IPS-NIHi7 (cell line): ENCODE results near the gene EPS8L2.

Experiments
- DNase-seq: peaks from one replicate; pipeline ENCODE4 v3.0.0; 2012; ENCODE audit warnings: mixed read lengths; ENCODE audit errors: extremely low spot score

Gene EPS8L2

DNA sequence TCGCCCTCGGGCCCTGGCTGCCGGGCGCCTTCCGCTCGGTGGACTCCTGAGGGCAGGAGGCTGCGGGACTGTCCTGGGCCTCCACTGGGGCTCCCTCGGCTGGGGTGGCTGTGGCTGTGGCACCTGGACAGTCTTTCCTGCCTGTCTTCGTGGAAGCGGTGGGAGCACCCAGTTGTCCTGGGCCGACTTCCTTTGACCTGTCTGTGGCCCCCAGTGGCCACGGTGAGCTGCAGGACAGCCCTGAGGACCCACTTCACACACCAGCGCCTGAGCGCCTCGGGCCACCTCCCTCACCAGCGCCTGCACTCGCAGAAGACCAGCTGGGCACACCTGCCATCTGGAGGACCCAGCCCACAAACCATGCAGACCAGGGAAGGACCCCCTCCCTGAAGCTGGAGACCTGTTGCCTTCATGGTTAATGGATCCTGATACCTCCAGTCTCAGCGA lies 1.8 kb upstream of the EPS8L2 start:
- DNase-seq = no peak

DNA sequence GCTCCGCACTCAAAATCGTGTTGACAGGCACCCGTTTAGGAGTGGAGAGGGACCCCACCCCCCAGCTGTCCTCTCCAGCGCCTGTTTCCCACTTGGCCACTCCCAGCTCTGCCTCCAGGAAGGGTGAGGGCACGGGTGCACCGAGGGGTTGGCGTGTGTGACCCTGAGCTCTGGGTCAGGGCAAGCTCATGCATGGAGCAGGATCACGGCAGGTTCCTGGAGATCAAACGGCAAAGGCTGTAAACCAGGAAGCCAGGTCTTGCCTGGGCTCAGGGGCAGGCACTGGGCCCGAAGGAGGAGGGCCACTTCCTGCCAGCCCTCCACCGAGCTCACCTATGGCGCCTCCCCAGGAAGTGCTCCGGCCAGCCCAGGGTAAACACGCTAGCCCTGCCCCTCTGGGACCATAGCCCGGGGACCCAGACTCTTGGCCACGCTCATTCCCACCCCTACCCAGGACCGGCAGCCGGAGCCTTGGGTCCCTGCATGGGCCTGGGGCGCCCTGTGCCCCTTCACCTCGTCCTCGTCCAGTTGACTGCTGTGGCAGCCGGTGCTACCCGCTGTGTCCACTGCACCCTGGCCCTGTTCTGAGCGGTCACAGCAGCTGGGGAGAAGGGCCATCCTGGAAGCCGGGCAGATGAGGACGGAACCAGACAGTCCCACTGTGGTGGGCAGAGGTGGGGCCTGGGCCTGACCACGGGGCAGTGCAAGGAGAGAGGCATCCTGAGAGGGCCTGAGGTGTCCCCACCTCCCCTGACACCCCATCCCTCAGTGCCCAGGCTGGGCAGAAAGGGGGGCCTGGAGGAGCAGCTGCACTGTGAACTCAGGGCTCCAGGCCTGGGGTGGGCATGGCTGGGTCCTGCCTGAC lies 1.0 kb upstream of the EPS8L2 start:
- DNase-seq = no peak

DNA sequence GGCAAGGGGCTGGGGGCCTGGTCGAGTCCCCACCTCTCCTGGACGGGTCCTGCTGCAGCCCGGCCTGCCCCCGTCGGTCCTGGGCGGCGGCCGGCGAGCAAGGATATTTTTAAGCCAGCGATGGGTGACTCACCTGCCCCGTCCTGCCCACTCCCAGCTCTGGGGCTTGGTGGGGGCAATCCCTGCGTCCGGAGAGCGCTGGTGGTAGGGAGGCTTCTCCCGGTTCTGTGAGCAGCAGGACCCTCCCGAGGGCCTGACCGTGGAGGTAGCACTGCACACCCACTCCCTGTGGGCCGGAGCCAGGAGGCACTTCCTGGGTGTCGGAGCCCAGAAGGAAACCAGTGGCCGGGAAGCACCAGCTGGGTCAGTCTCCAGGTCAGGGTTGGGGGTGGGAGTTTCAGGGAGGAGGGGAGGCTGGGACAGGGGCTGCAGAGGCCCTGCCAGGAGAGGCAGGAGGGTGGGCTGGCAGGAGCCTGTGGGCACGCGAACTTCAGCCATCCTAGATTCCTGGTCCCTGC lies 467 bp downstream of the EPS8L2 start:
- DNase-seq = no peak

DNA sequence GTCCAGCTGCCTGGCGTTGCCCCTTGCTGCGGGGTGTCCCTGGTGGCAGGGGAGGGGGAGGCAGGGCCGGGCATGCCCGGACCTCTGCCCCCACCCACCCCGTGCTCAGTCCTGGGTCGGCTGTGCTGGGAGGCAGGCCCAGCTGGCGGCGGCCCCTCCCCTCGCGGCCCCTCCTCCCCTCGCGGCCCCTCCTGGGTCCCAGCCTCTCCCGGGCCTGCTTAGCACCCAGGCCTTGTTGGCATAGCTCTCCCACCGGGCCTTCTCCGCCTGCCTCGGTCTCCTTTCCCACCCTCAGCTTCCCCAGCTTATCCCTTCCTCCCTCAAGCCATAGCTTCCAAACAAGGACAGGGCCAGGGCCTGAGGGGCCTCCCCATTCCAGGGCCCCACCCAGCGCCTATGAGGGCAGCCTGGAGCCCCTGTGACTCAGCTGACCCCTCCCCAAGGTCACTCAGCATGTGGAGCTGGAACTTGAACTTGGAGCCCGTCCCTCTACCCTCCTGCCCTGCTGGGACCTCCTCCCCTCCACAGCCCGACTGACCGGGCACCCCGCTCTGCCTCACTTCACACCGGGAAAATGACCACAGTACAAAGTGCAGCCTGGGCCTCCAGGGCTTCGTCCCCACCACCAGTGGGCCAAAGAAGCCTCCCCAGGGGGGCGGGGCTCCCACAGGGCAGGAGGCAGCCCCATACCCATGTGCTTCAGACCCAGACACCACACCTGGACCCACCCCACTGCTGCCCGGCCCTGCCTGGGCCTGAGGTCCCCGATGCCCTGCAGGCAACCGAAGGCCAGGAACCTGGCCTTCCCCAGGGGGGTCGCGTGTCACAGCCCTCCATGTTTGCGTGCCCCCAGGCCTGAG lies 1.2 kb downstream of the EPS8L2 start:
- no peak for DNase-seq

DNA sequence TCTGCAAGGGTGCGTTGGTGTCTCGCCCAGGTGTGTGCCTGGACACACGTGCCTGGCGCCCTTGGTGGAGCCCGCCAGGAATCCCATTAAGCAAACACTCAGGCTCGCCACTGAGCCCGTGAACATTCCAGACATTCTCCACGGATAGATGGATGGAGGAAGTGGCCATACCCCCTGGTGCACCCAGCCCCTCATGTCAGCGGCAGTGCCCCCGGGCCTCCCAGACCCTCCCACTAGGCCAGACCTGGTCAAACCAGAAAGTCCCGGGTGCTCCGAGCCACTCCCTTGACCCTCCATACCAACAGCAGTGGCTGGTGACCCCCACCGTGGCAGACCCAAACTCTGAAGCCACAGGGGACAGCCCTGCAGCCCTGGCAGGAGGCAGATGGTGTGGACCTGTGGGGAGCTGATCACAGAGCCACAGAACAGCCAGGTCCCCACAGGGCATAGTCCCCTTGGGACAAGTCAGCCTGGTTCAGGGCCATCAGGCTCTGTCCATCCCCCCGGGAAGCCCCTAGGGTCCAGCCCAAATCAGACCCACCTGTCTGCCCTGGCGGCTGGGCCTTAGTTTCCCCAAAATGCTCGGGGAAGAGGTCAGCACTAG lies 1.9 kb downstream of the EPS8L2 start:
- no peak for DNase-seq

DNA sequence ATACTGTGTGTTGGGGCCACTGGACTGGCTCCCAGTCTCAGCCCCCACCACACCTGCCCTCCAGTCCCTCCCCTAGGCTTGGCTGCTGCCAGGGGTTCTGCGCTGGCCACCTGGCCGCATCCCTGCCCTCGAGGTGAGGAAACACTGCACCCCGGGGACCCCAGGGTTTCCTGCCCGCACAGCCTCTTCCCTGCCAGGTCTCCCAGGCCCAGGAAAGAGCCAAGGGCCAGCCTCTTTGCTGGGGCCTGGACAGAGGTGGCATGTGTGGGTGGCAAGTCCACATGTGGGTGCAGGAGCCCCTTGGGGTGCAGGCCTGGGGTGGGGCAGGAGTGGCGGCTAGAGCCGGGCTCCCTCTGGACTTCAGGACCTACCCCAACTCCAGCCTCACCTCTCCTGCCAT lies 2.5 kb downstream of the EPS8L2 start:
- no peak for DNase-seq

DNA sequence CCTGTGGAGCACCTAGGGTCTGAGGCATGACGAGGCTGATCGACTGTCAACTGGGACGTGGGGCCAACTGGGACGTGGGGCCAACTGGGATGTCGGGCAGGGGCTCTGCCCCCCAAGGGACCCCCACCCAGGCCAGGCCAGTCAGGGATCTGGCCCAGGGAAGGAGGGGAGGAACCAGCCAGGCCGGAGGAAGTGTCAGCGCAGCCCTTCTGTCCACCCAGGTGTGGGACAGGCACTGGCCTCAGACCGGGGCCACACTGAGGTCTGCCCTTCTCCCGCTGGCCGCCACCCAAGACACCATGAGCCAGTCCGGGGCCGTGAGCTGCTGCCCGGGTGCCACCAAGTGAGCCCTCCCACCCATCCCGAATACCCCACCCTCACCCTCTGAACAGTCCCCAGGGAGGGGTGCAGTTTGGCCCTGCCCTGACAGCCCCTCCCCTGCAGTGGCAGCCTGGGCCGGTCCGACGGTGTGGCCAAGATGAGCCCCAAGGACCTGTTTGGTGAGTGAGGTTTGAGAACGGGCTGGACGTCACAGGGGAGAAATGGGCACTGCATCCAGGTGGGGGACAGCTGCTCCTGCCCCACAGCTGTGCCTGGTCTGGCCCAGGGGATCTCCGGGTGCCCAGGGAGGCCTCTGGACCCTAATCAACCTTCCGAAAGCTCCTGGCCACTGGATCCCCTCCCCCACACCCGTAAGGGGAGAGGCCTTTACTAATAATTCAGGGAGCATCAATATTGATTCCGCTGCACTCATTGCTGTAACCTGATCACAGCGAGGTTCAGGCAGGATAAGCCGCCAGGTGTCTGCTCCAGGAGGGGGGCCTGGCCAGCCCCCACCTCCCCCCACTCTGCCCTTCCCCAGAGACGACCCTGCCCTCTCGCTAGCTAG lies 3.3 kb downstream of the EPS8L2 start:
- no peak for DNase-seq

DNA sequence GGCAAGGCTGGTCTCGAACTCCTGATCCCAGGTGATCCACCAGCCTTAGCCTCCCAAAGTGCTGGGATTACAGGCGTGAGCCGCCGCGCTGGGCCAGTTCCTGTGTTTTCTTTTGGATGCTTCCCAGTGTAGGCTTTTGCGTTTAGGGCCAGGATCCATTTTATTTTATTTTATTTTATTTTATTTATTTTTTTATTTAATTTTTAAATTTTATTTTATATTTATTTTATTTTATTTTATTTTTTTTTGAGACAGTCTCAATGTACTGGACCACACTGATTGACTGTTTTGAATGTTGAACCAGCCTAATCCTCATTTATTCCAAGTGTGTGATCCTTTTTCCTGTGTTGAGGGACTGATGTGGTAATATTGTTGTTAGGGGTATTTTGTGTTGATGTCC lies 8.4 kb downstream of the EPS8L2 start:
- no peak for DNase-seq

DNA sequence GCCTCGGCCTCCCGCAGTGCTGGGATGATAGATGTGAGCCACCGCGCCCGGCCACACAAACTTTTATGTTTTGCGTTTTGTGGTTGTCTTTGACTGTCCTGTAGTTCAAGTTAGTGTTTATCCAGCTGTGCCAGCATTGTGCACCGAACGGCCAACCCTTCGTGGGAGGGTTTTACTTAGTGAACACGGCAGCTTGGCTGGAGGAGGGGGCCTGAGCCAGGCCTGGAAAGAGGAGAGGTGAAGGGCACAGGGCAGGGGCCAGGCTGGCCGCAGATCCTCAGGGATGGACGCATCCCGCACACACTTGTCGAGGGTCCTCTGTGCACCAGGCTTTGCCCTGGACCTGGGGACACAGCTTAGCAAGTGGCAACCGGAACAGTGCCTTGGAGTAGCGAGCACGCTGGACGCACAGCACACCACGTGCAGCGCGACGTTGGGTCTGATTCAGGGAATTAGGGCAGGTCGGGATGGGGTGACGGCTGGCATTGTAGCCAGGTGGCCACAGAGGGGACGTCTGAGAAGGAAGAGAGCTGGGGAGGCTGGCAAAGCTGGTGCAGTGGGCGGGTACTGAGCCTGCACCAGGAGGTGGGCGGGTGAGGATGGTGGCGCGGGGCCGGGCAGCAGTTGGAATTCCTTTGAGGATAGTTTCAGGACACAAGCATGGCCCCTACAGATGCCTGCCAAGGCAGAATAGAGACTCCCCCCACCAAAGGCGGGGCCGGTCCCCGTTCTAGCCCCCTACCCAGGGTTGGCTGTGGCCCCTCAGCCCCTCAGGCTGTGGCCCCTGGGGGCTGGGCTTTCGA lies 13.4 kb downstream of the EPS8L2 start:
- DNase-seq = no peak

DNA sequence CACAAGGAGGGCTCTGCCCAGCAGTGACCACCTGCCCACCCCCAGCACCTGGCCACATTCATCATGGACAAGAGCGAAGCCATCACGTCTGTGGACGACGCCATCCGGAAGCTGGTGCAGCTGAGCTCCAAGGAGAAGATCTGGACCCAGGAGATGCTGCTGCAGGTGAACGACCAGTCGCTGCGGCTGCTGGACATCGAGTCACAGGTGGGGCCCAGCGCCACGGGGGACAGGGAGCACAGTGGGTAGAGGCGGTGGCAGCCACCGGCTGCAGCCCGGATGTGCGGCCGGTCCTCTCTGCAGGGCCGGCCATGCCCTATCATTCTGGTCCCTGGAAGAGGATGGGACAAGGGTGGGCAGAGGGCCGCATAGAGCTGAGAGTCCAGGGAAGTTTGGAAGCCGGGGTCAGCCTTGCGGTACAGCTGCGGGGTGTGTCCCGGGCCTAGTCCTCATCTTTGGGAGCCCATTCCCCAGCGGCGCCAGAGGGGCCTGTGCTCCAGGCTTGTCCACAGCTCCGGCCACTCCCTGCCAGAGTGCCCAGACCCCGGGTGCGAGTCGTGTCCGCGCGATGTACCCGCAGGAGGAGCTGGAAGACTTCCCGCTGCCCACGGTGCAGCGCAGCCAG lies 14.1 kb downstream of the EPS8L2 start:
- DNase-seq = no peak

DNA sequence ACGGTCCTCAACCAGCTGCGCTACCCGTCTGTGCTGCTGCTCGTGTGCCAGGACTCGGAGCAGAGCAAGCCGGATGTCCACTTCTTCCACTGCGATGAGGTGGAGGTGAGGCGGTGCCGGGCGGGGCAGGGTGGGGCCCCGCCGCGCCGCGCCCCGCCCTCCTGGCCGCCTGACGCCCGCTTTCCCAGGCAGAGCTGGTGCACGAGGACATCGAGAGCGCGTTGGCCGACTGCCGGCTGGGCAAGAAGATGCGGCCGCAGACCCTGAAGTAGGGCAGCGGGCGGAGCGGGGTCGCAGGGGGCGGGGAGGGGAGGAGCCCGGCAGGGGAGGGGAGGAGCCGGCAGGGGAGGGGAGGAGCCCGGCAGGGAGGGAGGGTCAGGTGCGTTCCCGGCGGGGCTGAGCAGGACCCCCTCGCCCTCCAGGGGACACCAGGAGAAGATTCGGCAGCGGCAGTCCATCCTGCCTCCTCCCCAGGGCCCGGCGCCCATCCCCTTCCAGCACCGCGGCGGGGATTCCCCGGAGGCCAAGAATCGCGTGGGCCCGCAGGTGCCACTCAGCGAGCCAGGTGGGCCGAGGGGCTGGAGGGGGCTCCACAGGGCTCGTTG lies 14.7 kb downstream of the EPS8L2 start:
- DNase-seq = peak; percentile 95

DNA sequence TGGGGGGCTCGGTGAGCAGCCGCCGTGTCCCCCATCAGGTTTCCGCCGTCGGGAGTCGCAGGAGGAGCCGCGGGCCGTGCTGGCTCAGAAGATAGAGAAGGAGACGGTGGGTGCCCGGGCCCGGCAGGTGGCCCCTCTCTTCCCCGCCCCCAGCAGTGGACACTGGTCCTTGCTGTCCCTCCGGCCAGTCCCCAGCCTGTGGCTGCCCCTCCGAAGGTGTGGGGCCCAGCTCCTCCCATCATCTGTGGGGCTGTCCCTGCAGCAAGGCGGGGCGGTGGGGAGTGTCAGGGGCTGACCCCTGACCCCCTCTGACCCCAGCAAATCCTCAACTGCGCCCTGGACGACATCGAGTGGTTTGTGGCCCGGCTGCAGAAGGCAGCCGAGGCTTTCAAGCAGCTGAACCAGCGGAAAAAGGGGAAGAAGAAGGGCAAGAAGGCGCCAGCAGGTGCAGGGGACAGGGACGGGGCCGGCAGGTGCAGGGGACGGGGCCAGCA lies 15.3 kb downstream of the EPS8L2 start:
- no peak for DNase-seq

DNA sequence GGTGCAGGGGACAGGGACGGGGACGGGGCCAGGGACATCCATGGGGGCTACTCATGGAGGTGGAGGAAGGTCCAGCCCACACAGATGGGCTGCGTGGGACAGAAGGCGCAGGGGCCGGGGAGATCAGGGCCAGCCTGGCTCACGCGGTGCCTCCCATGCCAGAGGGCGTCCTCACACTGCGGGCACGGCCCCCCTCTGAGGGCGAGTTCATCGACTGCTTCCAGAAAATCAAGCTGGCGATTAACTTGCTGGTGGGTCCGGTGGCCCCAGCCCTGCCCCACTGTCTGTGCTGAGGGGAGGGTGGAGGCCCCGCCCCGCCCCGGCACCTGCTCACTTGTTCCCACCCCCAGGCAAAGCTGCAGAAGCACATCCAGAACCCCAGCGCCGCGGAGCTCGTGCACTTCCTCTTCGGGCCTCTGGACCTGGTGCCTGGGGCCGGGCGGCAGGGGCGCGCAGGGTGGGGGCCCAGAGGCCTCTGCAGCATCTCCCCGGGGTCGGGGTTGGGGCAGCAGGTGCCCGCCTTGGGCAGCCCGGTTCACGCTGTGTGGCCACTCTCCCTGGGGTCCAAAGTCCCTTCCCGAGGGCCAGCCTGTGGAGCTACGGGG lies 15.8 kb downstream of the EPS8L2 start:
- no peak for DNase-seq

DNA sequence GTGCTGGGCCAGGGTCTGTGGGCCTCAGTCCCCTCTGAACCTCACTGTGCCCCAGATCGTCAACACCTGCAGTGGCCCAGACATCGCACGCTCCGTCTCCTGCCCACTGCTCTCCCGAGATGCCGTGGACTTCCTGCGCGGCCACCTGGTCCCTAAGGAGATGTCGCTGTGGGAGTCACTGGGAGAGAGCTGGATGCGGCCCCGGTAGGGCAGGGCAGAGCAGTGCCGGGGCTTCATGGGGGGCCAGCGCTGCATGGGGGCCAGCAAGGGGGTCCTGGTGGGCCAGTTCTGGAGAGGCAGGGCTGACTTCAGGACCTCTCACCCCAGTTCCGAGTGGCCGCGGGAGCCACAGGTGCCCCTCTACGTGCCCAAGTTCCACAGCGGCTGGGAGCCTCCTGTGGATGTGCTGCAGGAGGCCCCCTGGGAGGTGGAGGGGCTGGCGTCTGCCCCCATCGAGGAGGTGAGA lies 16.3 kb downstream of the EPS8L2 start:
- DNase-seq = no peak

DNA sequence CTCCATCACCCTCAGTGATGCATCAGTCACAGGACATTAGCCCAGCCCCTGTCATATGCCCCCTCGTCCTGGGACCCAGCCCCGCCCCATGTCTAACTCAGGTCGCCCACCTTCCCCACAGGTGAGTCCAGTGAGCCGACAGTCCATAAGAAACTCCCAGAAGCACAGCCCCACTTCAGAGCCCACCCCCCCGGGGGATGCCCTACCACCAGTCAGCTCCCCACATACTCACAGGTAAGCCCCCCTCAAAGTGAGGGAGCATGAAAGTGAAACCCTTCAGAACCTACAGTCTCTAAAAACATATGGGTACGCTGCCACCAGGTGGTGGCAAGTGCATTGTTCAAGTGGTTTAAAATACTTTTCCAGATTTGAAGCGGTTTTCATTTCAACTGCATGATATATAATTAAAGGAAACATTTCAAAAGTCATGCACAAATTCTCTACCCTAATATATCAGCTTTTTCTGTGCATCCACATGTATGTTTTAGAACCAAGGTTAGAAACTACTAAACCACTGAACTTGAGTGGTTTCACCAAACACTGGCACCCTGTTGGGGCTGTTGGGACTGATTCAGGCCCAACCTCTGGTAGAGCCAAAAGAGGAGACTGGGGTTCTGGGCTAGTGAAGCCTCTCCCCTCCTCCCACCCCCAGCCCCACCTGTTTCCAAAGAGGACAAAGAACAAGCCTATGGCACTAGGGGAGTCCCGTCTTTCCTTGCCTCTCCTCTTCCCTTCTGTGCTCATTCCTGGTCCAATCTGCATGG lies 17.3 kb downstream of the EPS8L2 start:
- DNase-seq = peak; percentile 18

DNA sequence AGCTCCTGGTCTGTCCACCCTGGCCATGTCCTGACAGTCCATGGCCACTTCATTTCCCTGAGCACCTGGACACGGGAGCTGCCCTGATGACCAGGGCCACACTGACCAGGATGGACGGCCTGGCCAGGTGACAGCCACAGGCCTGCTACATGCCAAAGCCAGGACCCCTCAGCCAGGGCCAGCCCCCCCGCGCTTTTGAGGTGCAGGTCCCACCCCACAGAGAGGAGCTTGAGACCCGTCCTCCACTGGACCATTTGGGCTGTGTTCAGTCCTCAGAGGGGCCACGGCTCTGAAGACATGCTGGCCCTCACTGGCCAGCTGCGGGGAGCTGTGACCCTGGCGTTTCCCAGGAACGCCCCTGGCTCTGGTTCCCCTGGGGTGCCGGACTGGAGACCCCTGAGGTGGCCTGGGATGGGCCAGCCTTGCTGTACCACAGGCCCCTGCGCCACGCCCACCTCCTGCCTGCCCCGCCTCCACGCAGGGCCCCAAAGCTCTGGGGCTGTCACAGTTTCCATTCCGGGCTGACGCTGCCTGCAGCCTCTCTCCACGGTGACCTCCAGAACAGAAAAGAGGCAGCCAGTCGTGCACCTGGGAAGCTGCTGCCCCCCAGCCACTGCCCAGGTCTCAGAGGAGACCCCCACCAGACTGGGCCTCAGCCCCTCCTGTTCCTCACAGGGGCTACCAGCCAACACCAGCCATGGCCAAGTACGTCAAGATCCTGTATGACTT lies 18.2 kb downstream of the EPS8L2 start:
- DNase-seq = peak; percentile 14

DNA sequence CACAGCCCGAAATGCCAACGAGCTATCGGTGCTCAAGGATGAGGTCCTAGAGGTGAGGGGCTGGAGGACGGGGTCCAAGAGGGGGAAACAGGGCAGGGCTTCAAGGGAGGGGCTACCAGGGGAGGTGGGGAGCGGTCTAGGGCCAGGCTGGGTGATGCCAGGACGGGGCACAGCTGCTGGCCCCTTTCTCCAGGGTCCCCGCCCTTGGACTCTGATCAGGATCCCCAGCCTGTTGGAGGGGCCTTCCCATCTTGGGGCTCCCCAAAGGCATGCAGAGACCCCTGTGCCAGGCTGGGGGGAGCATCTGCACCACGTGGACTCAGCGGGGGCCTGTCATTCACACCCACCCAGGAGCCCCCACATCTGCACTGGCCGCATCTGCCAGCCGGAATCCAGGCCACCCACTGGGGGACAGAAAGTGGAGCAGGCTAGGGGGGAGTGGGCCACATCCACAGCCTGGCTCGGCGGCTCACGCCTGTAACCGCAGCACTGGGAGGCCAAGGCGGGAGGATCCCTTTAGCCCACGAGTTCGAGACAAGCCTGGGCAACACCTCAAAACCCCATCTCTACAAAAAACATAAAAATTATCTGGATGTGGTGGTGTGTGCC lies 18.9 kb downstream of the EPS8L2 start:
- DNase-seq = no peak
